GM20431 (cell line): ENCODE measurements around the gene SLC2A5.

Experiments used
- in situ Hi-C: fragments of 300-500 bp; cut with MseI, MboI; formaldehyde crosslinking; loops from one replicate; pipeline ENCODE4 v1.15.0; 2020; ENCODE audit warnings: low sequenced_read_pairs; ENCODE audit not compliant: unreplicated experiment

SLC2A5 gene

GRCh38 chr1:9066945-9067807 is 2.3 kb downstream of the SLC2A5 start:
- in situ Hi-C loops, result no loop called here

GRCh38 chr1:9065213-9065751 is 4.2 kb downstream of the SLC2A5 start:
- in situ Hi-C loops, result no loop called here

GRCh38 chr1:9062846-9063245 is 6.6 kb downstream of the SLC2A5 start:
- in situ Hi-C loops, result no loop called here

GRCh38 chr1:9062021-9062471 is 7.4 kb downstream of the SLC2A5 start:
- in situ Hi-C loops, result no loop called here

GRCh38 chr1:9061252-9061960 is 8.0 kb downstream of the SLC2A5 start:
- in situ Hi-C loops, result no loop called here

GRCh38 chr1:9059891-9060744 is 9.3 kb downstream of the SLC2A5 start:
- in situ Hi-C loops, result no loop called here

GRCh38 chr1:9058465-9058864 is 11.0 kb downstream of the SLC2A5 start:
- in situ Hi-C loops, result no loop called here

GRCh38 chr1:9057851-9058250 is 11.6 kb downstream of the SLC2A5 start:
- in situ Hi-C loops, result no loop called here

GRCh38 chr1:9052272-9053049 is 17.0 kb downstream of the SLC2A5 start:
- in situ Hi-C loops, result no loop called here

- in situ Hi-C loops, result no loop called here
Observed at GRCh38 chr1:9051379-9051778, 18.1 kb downstream of the SLC2A5 start.

- in situ Hi-C loops, result no loop called here
Observed at GRCh38 chr1:9050803-9051202, 18.6 kb downstream of the SLC2A5 start.

- in situ Hi-C loops, result no loop called here
Observed at GRCh38 chr1:9048551-9048950, 20.9 kb downstream of the SLC2A5 start.

- in situ Hi-C loops, result no loop called here
Observed at GRCh38 chr1:9047019-9047418, 22.4 kb downstream of the SLC2A5 start.

- in situ Hi-C loops, result no loop called here
Observed at GRCh38 chr1:9045861-9046510, 23.4 kb downstream of the SLC2A5 start.

- in situ Hi-C loops, result no loop called here
Observed at GRCh38 chr1:9044236-9044635, 25.2 kb downstream of the SLC2A5 start.

GRCh38 chr1:9042272-9042671 is 27.2 kb downstream of the SLC2A5 start:
- in situ Hi-C loops, result no loop called here

GRCh38 chr1:9041116-9041779 is 28.2 kb downstream of the SLC2A5 start:
- in situ Hi-C loops, result no loop called here

- in situ Hi-C loops, result no loop called here
Observed at GRCh38 chr1:9040659-9041030, 28.8 kb downstream of the SLC2A5 start.
